Caco-2 (cell line): Measurements from ENCODE around the gene YTHDC2. TPM values are rescaled to one million over a fixed set of nuclear protein-coding genes. Genes with fewer than 3 reads are reported as not detected.

ENCODE experiments used
- BruUV-seq: library from RNA; stranded (reverse); fragments of 400-500 nt; replicated peaks from 2 replicates; lab custom pipeline; 2021; lab: Mats Ljungman, UMichigan
- CTCF ChIA-PET: fragments of 300-600 bp; sonication (Branson Sonifier 250); formaldehyde crosslinking; loops from one replicate; lab custom pipeline; 2022; ENCODE audit warnings: antibody characterized with exemption; lab: Charles Lee
- POLR2A ChIA-PET: fragments of 300-600 bp; sonication (Branson Sonifier 250); formaldehyde crosslinking; loops from one replicate; lab custom pipeline; 2022; ENCODE audit warnings: antibody characterized with exemption; lab: Charles Lee
- DNase-seq, 2 experiments: peaks; one replicate each; pipeline versions ENCODE4 v3.0.0 to v3.0.0-alpha.2; 2020 to 2022
- H3K27me3 ChIP-seq: replicated peaks from 2 replicates; pipeline ENCODE4 v1.6.0; 2011; ENCODE audit warnings: low read length; ENCODE audit not compliant: control insufficient read depth, insufficient read depth
- H3K36me3 ChIP-seq: 2 replicates; pipeline ENCODE4 v1.5.1; 2011; ENCODE audit warnings: low read length; ENCODE audit not compliant: control insufficient read depth, insufficient read depth
- H3K4me1 ChIP-seq: fragments of 250-450 bp; sonication (Bioruptor Pico); 2 replicates; pipeline ENCODE4 v1.5.1; 2020; ENCODE audit warnings: mild to moderate bottlenecking
- H3K4me3 ChIP-seq: 2 replicates; pipeline ENCODE4 v1.5.1; 2011; ENCODE audit warnings: low read depth, mild to moderate bottlenecking, control low read depth, low read length
- H3K9me3 ChIP-seq: fragments of 250-450 bp; sonication (Bioruptor Pico); 2 replicates; pipeline ENCODE4 v1.5.1; 2020; ENCODE audit warnings: mild to moderate bottlenecking, moderate library complexity
- H3K27ac Mint-ChIP-seq: one replicate; pipeline ENCODE4 v1.8.0; 2022; ENCODE audit warnings: mixed read lengths; ENCODE audit not compliant: unreplicated experiment
- H3K27me3 Mint-ChIP-seq: one replicate; pipeline ENCODE4 v1.8.0; 2022; ENCODE audit warnings: mixed read lengths; ENCODE audit not compliant: insufficient read depth, unreplicated experiment
- H3K36me3 Mint-ChIP-seq: one replicate; pipeline ENCODE4 v1.8.0; 2022; ENCODE audit warnings: mild to moderate bottlenecking, mixed read lengths; ENCODE audit not compliant: insufficient read depth, unreplicated experiment
- H3K4me1 Mint-ChIP-seq: one replicate; pipeline ENCODE4 v1.8.0; 2022; ENCODE audit warnings: low read depth, mixed read lengths; ENCODE audit not compliant: unreplicated experiment
- H3K4me3 Mint-ChIP-seq: one replicate; pipeline ENCODE4 v1.8.0; 2022; ENCODE audit warnings: mild to moderate bottlenecking, moderate library complexity, mixed read lengths; ENCODE audit not compliant: unreplicated experiment
- H3K9me3 Mint-ChIP-seq: one replicate; pipeline ENCODE4 v1.8.0; 2022; ENCODE audit warnings: mixed read lengths; ENCODE audit not compliant: unreplicated experiment
- intact Hi-C: fragments of 100-400 bp; cut with micrococcal nuclease; formaldehyde crosslinking; loops from one replicate; pipeline ENCODE4 v1.10.0; 2022; ENCODE audit not compliant: unreplicated experiment
- total RNA-seq: library from RNA; stranded (reverse); gene quantifications from 2 replicates; pipeline ENCODE4 v1.2.3, GENCODE V29; 2022
- TF ChIP-seq, protein P1 (sequence below), 2 experiments: fragments of 200-600 bp in 1 of 2; IDR thresholded peaks; 1 replicate in 1 of 2; 2 replicates in 1 of 2; pipeline versions ENCODE4 v1.5.1 to v1.8.0; 2011 to 2022; ENCODE audit warnings: antibody characterized with exemption in 1 of 2, control low read depth in 1 of 2, inconsistent platforms in 1 of 2, low read depth in 1 of 2, low read length in 1 of 2, mild to moderate bottlenecking in 1 of 2, moderate library complexity in 1 of 2; ENCODE audit not compliant: insufficient read depth in 1 of 2, severe bottlenecking in 1 of 2, unreplicated experiment in 1 of 2

Gene YTHDC2
- total RNA-seq, 1 experiment from 2014 or later, result 16.9 TPM

DNA sequence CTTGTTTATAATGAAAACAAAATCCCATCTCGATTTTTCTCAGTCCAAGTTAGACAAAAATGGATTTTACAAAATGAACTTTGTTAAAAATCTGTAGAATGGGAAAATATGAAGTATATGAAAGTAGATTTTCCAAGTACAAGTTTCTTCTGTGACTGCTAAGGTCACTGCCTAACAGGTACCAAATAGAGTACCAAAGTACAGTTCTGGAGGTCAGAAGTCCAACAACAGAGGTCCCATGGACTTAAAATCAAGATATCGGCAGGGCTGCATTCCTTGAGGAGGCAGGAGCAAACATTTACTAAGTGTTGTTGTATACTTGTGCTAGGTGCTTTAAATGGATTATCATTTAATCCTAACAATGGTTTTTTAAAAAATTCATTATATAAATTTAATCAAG is 5.9 kb downstream of the YTHDC2 start:
- Histone ChIP-seq H3K4me3 (no peak overlapping the region), H3K4me1 (no peaks in the 10 kb centered on the region), H3K36me3 (no peaks in the 10 kb centered on the region; the same call in 1 of the 2 replicates), H3K9me3 (no peaks in the 10 kb centered on the region), H3K27me3 (no peaks in the 10 kb centered on the region)
- intact Hi-C loops, result no loop called here
- TF ChIP-seq, protein P1, sequence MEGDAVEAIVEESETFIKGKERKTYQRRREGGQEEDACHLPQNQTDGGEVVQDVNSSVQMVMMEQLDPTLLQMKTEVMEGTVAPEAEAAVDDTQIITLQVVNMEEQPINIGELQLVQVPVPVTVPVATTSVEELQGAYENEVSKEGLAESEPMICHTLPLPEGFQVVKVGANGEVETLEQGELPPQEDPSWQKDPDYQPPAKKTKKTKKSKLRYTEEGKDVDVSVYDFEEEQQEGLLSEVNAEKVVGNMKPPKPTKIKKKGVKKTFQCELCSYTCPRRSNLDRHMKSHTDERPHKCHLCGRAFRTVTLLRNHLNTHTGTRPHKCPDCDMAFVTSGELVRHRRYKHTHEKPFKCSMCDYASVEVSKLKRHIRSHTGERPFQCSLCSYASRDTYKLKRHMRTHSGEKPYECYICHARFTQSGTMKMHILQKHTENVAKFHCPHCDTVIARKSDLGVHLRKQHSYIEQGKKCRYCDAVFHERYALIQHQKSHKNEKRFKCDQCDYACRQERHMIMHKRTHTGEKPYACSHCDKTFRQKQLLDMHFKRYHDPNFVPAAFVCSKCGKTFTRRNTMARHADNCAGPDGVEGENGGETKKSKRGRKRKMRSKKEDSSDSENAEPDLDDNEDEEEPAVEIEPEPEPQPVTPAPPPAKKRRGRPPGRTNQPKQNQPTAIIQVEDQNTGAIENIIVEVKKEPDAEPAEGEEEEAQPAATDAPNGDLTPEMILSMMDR (IDR thresholded peaks at IDR 0.05; ENCODE audit: insufficient read depth in 1 of 2, low read depth in 1 of 2, low read length in 1 of 2, severe bottlenecking in 1 of 2, unreplicated experiment in 1 of 2), result no peak
- POLR2A ChIA-PET, result no interaction called here
- no peak overlapping the region for H3K4me3 Mint-ChIP-seq
- CTCF ChIA-PET, result no interaction called here
- BruUV-seq, result no TSS peak
- no peaks in the 10 kb centered on the region for H3K9me3 Mint-ChIP-seq
- H3K27me3 Mint-ChIP-seq, result no peaks in the 10 kb centered on the region
- H3K27ac Mint-ChIP-seq, result no peak overlapping the region
- H3K4me1 Mint-ChIP-seq, result peaks cover 6% of the 10 kb centered on the region
- peaks cover 15% of the 10 kb centered on the region for H3K36me3 Mint-ChIP-seq
- no peak for DNase-seq

DNA sequence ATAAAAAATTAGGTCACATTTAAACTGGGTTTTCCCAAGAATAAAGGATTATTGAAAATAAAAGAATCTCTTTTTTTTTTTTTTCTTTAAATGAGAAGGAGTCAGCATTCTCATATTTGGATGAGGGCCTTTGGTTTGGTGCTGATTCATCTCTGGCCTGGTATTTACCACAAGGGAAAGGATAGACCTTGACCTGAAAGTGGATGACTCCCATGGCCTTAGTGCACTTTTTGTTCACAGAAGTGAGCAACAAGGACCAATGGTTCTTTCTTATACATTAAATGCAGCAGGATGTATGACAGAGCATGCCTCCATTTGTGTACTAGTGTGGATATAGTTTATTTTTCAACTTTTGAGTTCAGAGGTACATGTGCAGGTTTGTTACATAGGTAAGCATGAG is 6.9 kb downstream of the YTHDC2 start:
- no peak overlapping the region for H3K4me3 Mint-ChIP-seq
- H3K9me3 Mint-ChIP-seq, result no peaks in the 10 kb centered on the region
- H3K27ac Mint-ChIP-seq, result no peak overlapping the region
- ChIA-PET CTCF (no interaction called here), POLR2A (no interaction called here)
- DNase-seq, result no peak
- H3K4me1 ChIP-seq, result no peaks in the 10 kb centered on the region
- H3K4me3 ChIP-seq, result no peak overlapping the region
- H3K27me3 ChIP-seq, result no peaks in the 10 kb centered on the region
- no peaks in the 10 kb centered on the region; the same call in 1 of the 2 replicates for H3K36me3 ChIP-seq
- TF ChIP-seq, protein P1 (IDR thresholded peaks at IDR 0.05; ENCODE audit: insufficient read depth in 1 of 2, low read depth in 1 of 2, low read length in 1 of 2, severe bottlenecking in 1 of 2, unreplicated experiment in 1 of 2), result no peak
- H3K27me3 Mint-ChIP-seq, result no peaks in the 10 kb centered on the region
- peaks cover 15% of the 10 kb centered on the region for H3K36me3 Mint-ChIP-seq
- BruUV-seq, result no TSS peak
- intact Hi-C loops, result no loop called here
- peaks cover 3% of the 10 kb centered on the region for H3K4me1 Mint-ChIP-seq
- H3K9me3 ChIP-seq, result no peaks in the 10 kb centered on the region

DNA sequence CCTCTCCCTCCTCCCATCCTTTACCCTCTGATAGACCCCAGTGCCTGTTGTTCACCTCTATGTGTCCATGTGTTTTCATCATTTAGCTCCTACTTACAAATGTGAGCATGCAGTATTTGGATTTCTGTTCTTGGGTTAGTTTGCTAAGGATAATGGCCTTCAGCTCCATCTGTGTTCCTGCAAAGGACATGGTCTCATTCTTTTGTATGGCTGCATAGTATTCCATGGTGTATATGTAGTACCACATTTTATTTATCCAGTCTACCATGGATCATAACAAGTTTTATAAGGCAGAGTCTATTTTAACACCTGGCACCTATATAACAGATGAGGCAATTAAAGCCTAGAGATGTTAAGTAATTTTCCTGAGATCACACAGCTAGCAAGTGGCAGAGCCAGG is 7.4 kb downstream of the YTHDC2 start:
- POLR2A ChIA-PET, result no interaction called here
- intact Hi-C loops, result no loop called here
- CTCF ChIA-PET, result no interaction called here

More for the DNA sequence above, 7.4 kb downstream of the YTHDC2 start:
- Mint-ChIP-seq H3K27ac (no peak overlapping the region), H3K4me3 (no peak overlapping the region), H3K36me3 (peaks cover 15% of the 10 kb centered on the region), H3K4me1 (no peaks in the 10 kb centered on the region), H3K9me3 (no peaks in the 10 kb centered on the region), H3K27me3 (no peaks in the 10 kb centered on the region)
- TF ChIP-seq, protein P1 (IDR thresholded peaks at IDR 0.05; ENCODE audit: insufficient read depth in 1 of 2, low read depth in 1 of 2, low read length in 1 of 2, severe bottlenecking in 1 of 2, unreplicated experiment in 1 of 2), result no peak
- no peak overlapping the region for H3K4me3 ChIP-seq
- no peaks in the 10 kb centered on the region for H3K9me3 ChIP-seq
- no TSS peak for BruUV-seq
- no peaks in the 10 kb centered on the region for H3K4me1 ChIP-seq
- DNase-seq, result no peak
- H3K36me3 ChIP-seq, result no peaks in the 10 kb centered on the region; the same call in 1 of the 2 replicates
- no peaks in the 10 kb centered on the region for H3K27me3 ChIP-seq
